HepG2 (cell line): ENCODE data around the gene ZNF414. TPM values are rescaled to one million over a fixed set of nuclear protein-coding genes. Genes with fewer than 3 reads are reported as not detected.
A peak's percentile ranks its signal among the peaks of the same experiment; 100 is the strongest.

Experiments
- EED ChIP-seq: sonication (generic); formaldehyde crosslinking; IDR thresholded peaks from 2 replicates; pipeline ENCODE4 v1.5.0; 2020; ENCODE audit warnings: mild to moderate bottlenecking, missing genetic modification reagents
- EP300 ChIP-seq, 3 experiments: sonication (generic) in 1 of 3; formaldehyde crosslinking in 1 of 3; IDR thresholded peaks; 2 replicates each; pipeline versions ENCODE4 v1.5.1 to v1.6.1; 2011 to 2020; ENCODE audit warnings: low read depth in 2 of 3, low read length in 2 of 3, borderline replicate concordance in 1 of 3, improper control_type of control experiment in 1 of 3, mild to moderate bottlenecking in 1 of 3, missing genetic modification reagents in 1 of 3, moderate library complexity in 1 of 3
- EZH2 ChIP-seq: conservative IDR thresholded peaks from 2 replicates; pipeline ENCODE4 v1.6.1; 2012; ENCODE audit warnings: mild to moderate bottlenecking, low read depth, low read length, moderate library complexity
- GMEB2 ChIP-seq: IDR thresholded peaks from 2 replicates; pipeline ENCODE4 v1.6.1; 2016; ENCODE audit warnings: missing biosample characterization, missing genetic modification reagents, low read depth
- JUND ChIP-seq: sonication (generic); formaldehyde crosslinking; IDR thresholded peaks from 2 replicates; pipeline ENCODE4 v1.8.0; 2022; ENCODE audit warnings: mild to moderate bottlenecking, missing genetic modification reagents
- KDM2A ChIP-seq: sonication (generic); formaldehyde crosslinking; IDR thresholded peaks from 2 replicates; pipeline ENCODE4 v1.4.0; 2020; ENCODE audit warnings: low read depth, missing genetic modification reagents, borderline replicate concordance
- MTA1 ChIP-seq: sonication (generic); formaldehyde crosslinking; IDR thresholded peaks from 2 replicates; pipeline ENCODE4 v1.4.0; 2020; ENCODE audit warnings: missing genetic modification reagents, mild to moderate bottlenecking, borderline replicate concordance
- POLR2G ChIP-seq: fragments of 200-400 bp; formaldehyde crosslinking; IDR thresholded peaks from 2 replicates; pipeline ENCODE4 v1.6.1; 2018; ENCODE audit warnings: mild to moderate bottlenecking, low read depth, low read length, moderate library complexity
- RBM22 ChIP-seq: fragments of 200-400 bp; formaldehyde crosslinking; optimal IDR thresholded peaks from 2 replicates; pipeline ENCODE3; 2017; ENCODE audit warnings: mild to moderate bottlenecking, low read length, moderate library complexity
- RELA ChIP-seq: sonication (generic); formaldehyde crosslinking; IDR thresholded peaks from 2 replicates; pipeline ENCODE4 v1.4.0; 2020; ENCODE audit warnings: missing genetic modification reagents
- RFX3 ChIP-seq: IDR thresholded peaks from 2 replicates; pipeline ENCODE4 v1.6.1; 2016; ENCODE audit warnings: missing biosample characterization, missing genetic modification reagents
- SALL2 ChIP-seq: sonication (generic); formaldehyde crosslinking; IDR thresholded peaks from 2 replicates; pipeline ENCODE4 v1.8.1; 2023; ENCODE audit warnings: mild to moderate bottlenecking, missing genetic modification reagents, inconsistent platforms
- SIN3B ChIP-seq: fragments of 150-350 bp; IDR thresholded peaks from 2 replicates; pipeline ENCODE4 v1.6.1; 2014; ENCODE audit warnings: low read length
- SNRNP70 ChIP-seq: fragments of 200-400 bp; formaldehyde crosslinking; IDR thresholded peaks from 2 replicates; pipeline ENCODE4 v1.6.1; 2017; ENCODE audit warnings: mild to moderate bottlenecking, low read depth, low read length, moderate library complexity
- TBP ChIP-seq: sonication (generic); formaldehyde crosslinking; IDR thresholded peaks from 2 replicates; pipeline ENCODE4 v1.5.0; 2020; ENCODE audit warnings: missing genetic modification reagents
- TRIM24 ChIP-seq: sonication (generic); formaldehyde crosslinking; IDR thresholded peaks from 2 replicates; pipeline ENCODE4 v1.8.0; 2022; ENCODE audit warnings: mild to moderate bottlenecking, missing genetic modification reagents
- TSC22D2 ChIP-seq: sonication (generic); formaldehyde crosslinking; IDR thresholded peaks from 2 replicates; pipeline ENCODE4 v1.5.1; 2020; ENCODE audit warnings: missing genetic modification reagents, mild to moderate bottlenecking, borderline replicate concordance
- ZNF20 ChIP-seq: sonication (generic); formaldehyde crosslinking; IDR thresholded peaks from 2 replicates; pipeline ENCODE4 v1.4.0; 2020; ENCODE audit warnings: mild to moderate bottlenecking, moderate library complexity, missing genetic modification reagents
- ZNF207 ChIP-seq: fragments of 450-650 bp; IDR thresholded peaks from 2 replicates; pipeline ENCODE4 v1.6.1; 2016; ENCODE audit warnings: antibody characterized with exemption, borderline replicate concordance
- ZNF543 ChIP-seq: sonication (generic); formaldehyde crosslinking; IDR thresholded peaks from 2 replicates; pipeline ENCODE4 v1.4.0; 2020; ENCODE audit warnings: mild to moderate bottlenecking, missing genetic modification reagents
- ZNF552 ChIP-seq: sonication (generic); formaldehyde crosslinking; IDR thresholded peaks from 2 replicates; pipeline ENCODE4 v1.9.0; 2022; ENCODE audit warnings: missing genetic modification reagents, mild to moderate bottlenecking, borderline replicate concordance
- ZNF589 ChIP-seq: sonication (generic); formaldehyde crosslinking; conservative IDR thresholded peaks from 2 replicates; pipeline ENCODE4 v1.8.0; 2022; ENCODE audit warnings: mild to moderate bottlenecking, moderate library complexity, missing genetic modification reagents
- ZSCAN30 ChIP-seq: sonication (generic); formaldehyde crosslinking; IDR thresholded peaks from 2 replicates; pipeline ENCODE4 v1.5.0; 2020; ENCODE audit warnings: mild to moderate bottlenecking, missing genetic modification reagents
- polyA plus RNA-seq, 8 experiments: library from polyadenylated mRNA; depleted of rRNA in 3 of 8; stranded (reverse) in 7 of 8; unstranded in 1 of 8; fragments of >200 nt; fragmentation: Illumina TruSeq in 4 of 8; extraction: Trizol in 4 of 8; gene quantifications; 2 replicates each; pipeline versions ENCODE4 v1.2.1 to v1.2.3, GENCODE V29; 2011 to 2016; ENCODE audit warnings: low read depth in 4 of 8, missing spikeins in 1 of 8, mixed read lengths in 1 of 8; ENCODE audit not compliant: insufficient read depth in 1 of 8
- total RNA-seq, 5 experiments: library from RNA; depleted of rRNA; stranded (reverse); fragments of >200 nt; fragmentation: Illumina TruSeq; extraction: Trizol; gene quantifications; 2 replicates each; pipeline ENCODE4 v1.2.3, GENCODE V29; 2016; ENCODE audit warnings: low read depth in 1 of 5
- TF ChIP-seq, protein P1 (sequence below): sonication (generic); formaldehyde crosslinking; conservative IDR thresholded peaks from 2 replicates; pipeline ENCODE4 v1.4.0; 2020; ENCODE audit warnings: mild to moderate bottlenecking, missing genetic modification reagents, moderate library complexity
- TF ChIP-seq, protein P2 (sequence below): sonication (generic); formaldehyde crosslinking; IDR thresholded peaks from 2 replicates; pipeline ENCODE4 v1.5.0; 2020; ENCODE audit warnings: missing genetic modification reagents

ZNF414 gene
- total and polyA plus RNA-seq, 2 of the 13 experiments (the other 11 are each of a cell fraction or from before 2014, with no cell fraction given): 2.5 to 4.0 TPM

GRCh38 chr19:8526345-8527091 is 12.6 kb upstream of the ZNF414 start (continued):
- peak; percentile 90 for TF ChIP-seq POLR2G
- TF ChIP-seq SNRNP70: no peak
- no peak for TF ChIP-seq EZH2
- no peak for TF ChIP-seq RBM22
- TF ChIP-seq EED (CRISPR knock-in tag): no peak
- TF ChIP-seq JUND: no peak
- no peak for TF ChIP-seq SALL2 (CRISPR knock-in tag)
- TF ChIP-seq GMEB2 (CRISPR knock-in tag): no peak
- TF ChIP-seq RELA (CRISPR knock-in tag): no peak
- TF ChIP-seq, protein P1, sequence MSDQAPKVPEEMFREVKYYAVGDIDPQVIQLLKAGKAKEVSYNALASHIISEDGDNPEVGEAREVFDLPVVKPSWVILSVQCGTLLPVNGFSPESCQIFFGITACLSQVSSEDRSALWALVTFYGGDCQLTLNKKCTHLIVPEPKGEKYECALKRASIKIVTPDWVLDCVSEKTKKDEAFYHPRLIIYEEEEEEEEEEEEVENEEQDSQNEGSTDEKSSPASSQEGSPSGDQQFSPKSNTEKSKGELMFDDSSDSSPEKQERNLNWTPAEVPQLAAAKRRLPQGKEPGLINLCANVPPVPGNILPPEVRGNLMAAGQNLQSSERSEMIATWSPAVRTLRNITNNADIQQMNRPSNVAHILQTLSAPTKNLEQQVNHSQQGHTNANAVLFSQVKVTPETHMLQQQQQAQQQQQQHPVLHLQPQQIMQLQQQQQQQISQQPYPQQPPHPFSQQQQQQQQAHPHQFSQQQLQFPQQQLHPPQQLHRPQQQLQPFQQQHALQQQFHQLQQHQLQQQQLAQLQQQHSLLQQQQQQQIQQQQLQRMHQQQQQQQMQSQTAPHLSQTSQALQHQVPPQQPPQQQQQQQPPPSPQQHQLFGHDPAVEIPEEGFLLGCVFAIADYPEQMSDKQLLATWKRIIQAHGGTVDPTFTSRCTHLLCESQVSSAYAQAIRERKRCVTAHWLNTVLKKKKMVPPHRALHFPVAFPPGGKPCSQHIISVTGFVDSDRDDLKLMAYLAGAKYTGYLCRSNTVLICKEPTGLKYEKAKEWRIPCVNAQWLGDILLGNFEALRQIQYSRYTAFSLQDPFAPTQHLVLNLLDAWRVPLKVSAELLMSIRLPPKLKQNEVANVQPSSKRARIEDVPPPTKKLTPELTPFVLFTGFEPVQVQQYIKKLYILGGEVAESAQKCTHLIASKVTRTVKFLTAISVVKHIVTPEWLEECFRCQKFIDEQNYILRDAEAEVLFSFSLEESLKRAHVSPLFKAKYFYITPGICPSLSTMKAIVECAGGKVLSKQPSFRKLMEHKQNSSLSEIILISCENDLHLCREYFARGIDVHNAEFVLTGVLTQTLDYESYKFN: no peak
- TF ChIP-seq ZNF207: no peak
- TF ChIP-seq ZNF543: no peak
- TF ChIP-seq, protein P2, sequence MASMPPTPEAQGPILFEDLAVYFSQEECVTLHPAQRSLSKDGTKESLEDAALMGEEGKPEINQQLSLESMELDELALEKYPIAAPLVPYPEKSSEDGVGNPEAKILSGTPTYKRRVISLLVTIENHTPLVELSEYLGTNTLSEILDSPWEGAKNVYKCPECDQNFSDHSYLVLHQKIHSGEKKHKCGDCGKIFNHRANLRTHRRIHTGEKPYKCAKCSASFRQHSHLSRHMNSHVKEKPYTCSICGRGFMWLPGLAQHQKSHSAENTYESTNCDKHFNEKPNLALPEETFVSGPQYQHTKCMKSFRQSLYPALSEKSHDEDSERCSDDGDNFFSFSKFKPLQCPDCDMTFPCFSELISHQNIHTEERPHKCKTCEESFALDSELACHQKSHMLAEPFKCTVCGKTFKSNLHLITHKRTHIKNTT (CRISPR knock-in tag): no peak
- TF ChIP-seq KDM2A: no peak; the same call in 1 of the 2 replicates
- no peak for TF ChIP-seq ZNF20 (CRISPR knock-in tag)
- TF ChIP-seq TSC22D2 (CRISPR knock-in tag): no peak
- TF ChIP-seq TBP (CRISPR knock-in tag): no peak
- no peak for TF ChIP-seq ZNF552
- no peak for TF ChIP-seq EP300 (IDR thresholded peaks at IDR 0.05; ENCODE audit: low read depth in 2 of 2, low read length in 2 of 2)
- TF ChIP-seq EP300 (CRISPR knock-in tag; IDR thresholded peaks at IDR 0.05; ENCODE audit: borderline replicate concordance): no peak
- TF ChIP-seq SIN3B: no peak
- no peak for TF ChIP-seq ZNF589 (CRISPR knock-in tag)
- no peak for TF ChIP-seq ZSCAN30 (CRISPR knock-in tag)
- TF ChIP-seq TRIM24 (CRISPR knock-in tag): no peak
- TF ChIP-seq MTA1: no peak
- no peak for TF ChIP-seq RFX3 (CRISPR knock-in tag)
